ENCODE measurements around the gene EIF1AD.
"Not testable (repeated sequence)": the region's sequence is repeated elsewhere in the genome, so short reads cannot be mapped to it uniquely, and the experiment has no call there.

EIF1AD gene

GRCh38 chr11:66020618-66021357 is 18.8 kb upstream of the EIF1AD start:
- no peak for DNase-seq

- DNase-seq: no peak
Measured at GRCh38 chr11:66020212-66020611, 18.3 kb upstream of the EIF1AD start.

- DNase-seq: no peak
Measured at GRCh38 chr11:66017321-66017720, 15.4 kb upstream of the EIF1AD start.

DNA sequence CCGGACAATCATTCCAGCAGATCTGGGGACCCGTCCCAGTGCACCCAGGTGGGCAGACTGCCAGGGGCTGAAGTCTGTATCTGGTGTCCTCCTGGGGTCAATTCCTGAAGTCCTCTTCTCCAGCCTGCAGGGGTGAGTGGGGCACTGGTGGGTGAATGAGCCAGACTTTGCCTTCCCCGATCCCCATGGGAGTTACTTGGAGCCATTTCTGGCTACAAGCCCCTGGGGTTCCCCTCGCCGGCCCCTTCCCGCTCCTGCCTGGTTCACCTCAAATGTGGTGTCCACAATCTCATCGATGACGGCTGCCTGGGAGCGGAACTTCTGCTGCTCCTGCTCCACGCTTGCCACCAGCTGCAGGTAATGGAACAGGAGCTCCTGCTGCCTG is 14.8 kb upstream of the EIF1AD start:
- DNase-seq: no peak

GRCh38 chr11:66015936-66016792 is 14.2 kb upstream of the EIF1AD start:
- no peak for DNase-seq

DNA sequence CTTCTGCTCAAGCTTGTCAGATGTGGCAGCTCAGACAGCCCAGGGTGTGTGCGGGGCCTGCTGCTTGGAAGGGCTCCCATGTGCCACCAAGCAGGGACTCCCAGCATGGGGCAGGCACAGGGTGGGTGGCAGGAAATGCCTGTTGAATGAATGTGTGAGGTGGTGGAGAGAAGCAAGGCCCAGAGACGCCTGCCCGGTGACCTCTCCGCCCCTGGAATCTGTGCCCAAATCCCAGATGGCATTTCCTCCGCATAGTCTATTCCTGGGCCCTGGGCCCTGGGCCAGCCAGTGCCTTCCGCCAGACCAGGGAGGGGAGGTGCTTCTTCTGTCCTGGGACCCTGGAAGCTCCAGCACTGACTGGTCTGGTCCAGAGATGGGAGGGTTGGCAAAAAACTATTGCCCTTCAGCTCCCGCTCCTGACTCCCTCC is 13.5 kb upstream of the EIF1AD start:
- DNase-seq: no peak

- no peak for DNase-seq
Measured at GRCh38 chr11:66014804-66015453, 13.0 kb upstream of the EIF1AD start.

GRCh38 chr11:66013762-66014100 is 11.8 kb upstream of the EIF1AD start:
- no peak for DNase-seq

DNA sequence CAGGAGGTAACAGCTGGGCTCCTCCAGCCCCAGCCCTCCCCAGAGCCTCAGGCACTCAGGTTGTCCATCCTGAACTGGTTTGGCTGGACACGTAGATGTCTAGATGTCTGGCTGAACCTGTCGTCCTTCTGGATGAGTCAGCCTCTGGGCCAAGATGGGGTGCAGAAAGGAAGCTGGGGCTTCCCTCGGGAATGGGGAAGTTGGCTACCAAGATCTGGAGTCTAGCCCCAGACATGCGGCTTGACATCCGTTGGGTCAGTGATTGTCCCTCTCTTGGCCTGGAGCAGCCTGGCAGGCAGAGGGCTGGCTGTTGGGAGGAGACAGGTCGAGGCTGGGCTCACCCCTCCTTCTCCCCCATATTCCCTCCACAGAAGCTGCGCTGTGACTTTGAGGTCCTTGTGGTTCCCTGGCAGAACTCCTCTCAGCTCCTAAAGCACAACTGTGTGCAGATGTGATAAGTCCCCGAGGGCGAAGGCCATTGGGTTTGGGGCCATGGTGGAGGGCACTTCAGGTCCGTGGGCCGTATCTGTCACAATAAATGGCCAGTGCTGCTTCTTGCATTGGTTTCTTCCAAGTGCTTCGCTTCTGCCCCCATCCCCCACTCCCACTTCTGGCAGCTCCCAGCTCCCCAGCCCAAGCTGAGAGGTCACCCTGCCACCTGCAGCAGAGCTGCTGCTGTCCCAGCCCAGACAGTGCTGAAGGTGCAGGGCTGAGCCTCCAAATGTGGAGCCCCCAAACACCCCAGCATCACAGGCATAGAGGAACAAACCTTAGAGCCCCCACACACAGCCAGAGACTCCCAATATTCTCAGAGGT is 11.2 kb upstream of the EIF1AD start:
- no peak for DNase-seq

GRCh38 chr11:66012371-66012945 is 10.5 kb upstream of the EIF1AD start:
- no peak for DNase-seq

- DNase-seq: no peak
Measured at GRCh38 chr11:66011785-66012303, 9.9 kb upstream of the EIF1AD start, which contains the start of gene CST6. CST6 (plus strand) TSS chr11:66012008; CDS start chr11:66012045, 37 bp downstream.

DNA sequence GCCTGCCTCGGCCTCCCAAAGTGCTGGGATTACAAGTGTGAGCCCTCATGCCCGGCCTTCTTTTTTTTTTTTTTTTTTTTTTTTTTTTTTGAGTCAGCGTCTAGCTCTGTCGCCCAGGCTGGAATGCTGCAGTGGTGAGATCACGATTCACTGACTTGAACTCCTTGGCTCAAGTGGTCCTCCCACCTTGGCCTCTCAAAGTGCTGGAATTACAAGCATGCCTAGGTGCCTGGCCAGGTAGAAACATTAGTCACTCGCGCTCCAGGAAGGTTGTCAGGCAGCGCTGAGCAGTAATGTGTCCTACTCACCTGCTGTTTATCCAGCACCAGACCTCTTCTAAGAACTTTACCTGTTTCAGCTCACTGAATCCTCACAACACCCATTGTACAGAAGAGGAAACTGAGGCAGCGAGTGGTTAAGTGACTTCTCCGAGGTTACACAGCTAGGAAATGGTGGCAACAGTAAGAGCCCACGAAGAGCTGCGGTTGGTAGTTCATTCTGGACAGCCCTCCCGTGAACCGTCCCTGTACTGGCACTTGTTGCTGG is 9.4 kb upstream of the EIF1AD start:
- DNase-seq: no peak

DNA sequence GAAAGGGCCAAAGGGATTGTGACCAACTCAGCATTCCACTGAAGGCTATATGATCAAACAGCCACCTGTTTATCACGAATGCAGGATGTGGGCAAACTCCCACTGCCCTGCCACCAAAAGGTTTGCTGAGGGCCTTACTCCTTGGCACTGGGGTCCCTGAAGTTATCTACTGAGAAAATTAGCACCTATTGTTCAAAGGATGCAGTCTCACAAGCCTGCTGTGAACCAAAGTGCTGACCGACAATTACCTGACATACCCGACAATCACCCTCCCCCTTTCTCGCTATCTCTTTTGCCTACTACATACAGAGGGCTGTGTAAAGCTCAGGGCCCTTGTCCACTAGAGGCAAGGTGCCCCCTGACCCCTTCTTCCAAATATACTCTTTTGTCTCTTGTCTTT is 8.1 kb upstream of the EIF1AD start:
- not testable (repeated sequence) for DNase-seq

DNA sequence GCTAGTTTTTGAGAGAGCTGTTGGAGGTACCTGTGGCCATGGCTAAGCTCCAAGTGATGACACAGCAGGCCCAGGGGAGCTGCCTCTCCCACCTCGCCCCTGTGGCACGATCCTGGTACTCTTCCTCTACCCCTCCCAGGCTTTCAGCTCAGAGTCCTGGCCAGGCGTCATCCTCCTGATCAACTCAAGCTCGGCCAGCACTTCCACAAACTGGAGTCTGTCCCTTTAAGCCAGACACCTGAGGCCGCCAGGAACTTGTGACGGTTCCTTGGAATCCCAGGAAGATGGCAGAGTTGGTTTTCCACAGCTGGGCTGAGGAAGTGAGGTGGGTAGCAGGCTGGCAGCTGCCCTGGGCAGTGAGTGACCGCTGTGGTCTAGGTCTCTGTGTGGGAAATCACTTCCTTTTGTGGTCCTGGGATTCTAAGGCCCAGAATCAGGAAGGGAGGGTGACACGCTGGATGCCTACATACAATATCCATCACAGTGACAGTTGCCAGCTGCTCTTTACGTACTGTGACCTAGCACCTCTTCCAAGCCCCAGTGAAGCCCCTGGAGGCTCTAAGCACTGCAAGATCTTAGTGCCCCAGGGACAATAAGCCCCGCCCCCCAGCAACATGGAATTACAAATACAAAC is 6.6 kb upstream of the EIF1AD start:
- DNase-seq: no peak

GRCh38 chr11:66008095-66008467 is 6.1 kb upstream of the EIF1AD start:
- DNase-seq: no peak

DNA sequence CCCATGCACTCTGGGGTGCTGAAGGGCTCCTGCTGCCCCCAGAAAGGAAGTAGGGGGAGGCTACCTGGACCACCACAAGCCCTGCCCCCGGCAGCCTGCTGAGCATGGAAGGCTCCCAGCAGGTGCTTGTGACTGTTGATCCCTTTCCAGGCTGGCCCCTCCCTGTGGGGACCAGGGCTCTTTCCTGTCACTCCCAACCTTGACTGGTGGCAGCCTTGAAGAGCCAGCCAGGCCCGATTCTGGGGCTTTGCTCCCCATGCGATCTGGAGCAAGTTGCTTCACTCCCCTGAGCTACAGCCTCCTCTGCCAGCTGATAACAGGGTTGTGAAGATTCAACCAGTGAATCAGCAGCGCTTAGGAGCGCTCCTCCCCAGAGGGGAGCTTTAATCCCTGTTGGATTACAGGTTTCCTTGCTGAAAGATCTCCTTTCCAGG is 5.3 kb upstream of the EIF1AD start:
- DNase-seq: no peak

- DNase-seq: no peak
Measured at GRCh38 chr11:66006891-66007176, 4.9 kb upstream of the EIF1AD start.

DNA sequence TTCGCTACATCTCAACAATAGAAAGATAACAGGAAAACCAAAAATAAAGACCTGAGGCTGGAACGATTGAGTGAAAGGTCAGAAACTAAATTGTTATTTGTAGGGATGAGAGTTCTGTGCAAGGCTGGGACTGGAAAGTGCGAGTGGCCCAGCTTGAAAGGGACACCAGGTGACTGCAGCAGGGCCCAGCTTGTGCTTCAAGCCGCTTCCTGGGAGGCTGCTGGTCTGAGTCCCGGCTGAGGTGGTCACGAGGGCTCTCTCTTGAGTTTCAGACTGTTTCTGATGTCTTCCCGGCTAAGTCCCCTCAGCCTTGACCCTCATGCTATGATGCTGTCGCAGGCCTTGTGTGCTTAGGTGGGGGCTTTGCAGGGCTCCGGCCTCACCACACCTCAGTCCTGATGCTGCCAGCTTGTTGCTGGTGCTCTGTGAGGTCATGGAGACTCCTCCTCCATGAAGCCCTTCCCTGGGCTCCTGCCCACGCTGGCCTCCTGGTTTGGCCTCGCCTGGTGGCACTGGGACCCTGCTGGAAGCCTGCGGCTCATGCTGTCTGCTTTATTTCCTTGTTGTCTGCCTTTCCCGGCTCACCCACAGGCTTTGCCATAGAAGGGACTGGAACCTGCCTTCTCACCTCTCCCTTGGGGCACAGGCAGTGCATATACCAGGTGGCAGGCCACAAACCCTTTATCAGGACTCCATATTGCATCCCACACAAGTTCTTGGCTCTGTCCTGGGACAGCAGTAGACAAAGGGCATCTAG is 4.4 kb upstream of the EIF1AD start:
- no peak for DNase-seq

DNA sequence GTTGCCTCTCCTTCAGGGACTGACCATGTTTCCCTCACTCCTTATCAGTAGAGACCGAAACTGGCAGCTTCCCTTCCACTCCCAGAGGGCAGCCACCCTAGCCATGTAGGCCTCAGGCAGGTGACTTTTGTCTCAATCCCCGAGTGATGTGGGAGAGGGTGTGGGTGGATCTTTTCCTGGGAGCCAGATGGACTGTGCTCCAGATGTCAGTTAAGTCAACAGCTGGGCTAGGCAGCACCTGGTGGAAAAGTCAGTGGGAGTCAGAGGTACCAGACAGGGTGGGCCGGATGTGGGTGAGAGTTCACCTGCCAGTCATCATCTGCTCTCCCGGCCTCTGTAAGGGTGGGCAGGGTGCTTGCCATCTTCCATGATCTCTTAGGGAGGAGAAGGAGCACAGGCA is 2.2 kb upstream of the EIF1AD start:
- no peak for DNase-seq

GRCh38 chr11:66003291-66003690 is 1.3 kb upstream of the EIF1AD start:
- no peak for DNase-seq

GRCh38 chr11:66002648-66003225 is 780 bp upstream of the EIF1AD start:
- no peak for DNase-seq
